Stimulated activated CD4-positive, alpha-beta T cell treated with anti-CD3 and anti-CD28 coated beads, Interleukin-12 subunit alpha, Interleukin-12 subunit beta, amount 100 ng/mL, for 4 hours (primary cell): ENCODE measurements around the gene DUSP22.

Source experiments
- DNase-seq: peaks from one replicate; pipeline ENCODE4 v3.0.0-alpha.2; 2020

DUSP22 gene

DNA sequence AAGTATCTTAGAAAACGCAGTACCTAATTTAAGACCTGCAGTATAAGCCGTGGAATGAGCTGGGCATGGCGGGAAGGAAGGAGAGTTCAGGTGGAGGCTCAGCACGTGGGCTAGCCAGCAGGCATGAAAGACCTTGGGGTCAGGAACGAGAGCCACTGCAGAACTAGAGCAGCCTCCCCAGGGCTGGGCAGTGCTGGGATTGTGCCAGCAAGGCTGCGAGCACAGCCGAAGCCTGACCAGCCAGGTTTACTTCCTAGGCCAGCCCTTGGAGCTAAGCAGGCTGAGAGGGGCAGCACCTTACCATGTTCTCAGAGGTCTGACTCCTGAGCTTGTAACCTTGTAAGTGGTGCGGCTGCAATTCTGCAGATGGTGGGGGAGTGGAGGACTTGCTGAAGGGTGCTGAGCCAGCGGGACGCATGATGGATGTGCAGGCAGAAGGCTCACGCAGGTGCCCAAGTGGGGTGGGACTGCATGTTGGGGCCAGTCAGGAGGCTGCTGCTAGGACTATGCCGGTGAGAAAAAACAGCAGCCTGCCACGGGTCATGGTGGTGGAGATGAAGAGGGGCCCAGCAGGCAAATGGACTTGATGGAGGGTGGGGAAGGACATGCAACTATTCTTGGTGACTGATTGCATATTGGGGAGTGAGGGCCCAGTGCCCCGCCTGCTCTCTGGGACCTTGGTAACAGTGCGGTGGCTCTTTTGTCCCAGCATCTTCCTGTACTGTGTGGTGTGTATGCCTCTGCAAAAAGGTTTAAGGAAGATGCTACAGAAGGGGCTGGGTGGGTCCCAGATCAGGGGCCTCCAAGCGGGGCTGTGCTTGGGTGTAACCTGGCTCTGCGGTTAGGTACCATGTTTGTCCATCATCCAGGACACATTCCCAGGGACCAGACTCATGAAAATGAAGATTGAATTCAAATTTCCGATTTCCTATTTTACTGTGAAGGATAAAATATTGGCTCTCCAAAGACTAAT, 61.6 kb downstream of the DUSP22 start:
- DNase-seq = no peak

DNA sequence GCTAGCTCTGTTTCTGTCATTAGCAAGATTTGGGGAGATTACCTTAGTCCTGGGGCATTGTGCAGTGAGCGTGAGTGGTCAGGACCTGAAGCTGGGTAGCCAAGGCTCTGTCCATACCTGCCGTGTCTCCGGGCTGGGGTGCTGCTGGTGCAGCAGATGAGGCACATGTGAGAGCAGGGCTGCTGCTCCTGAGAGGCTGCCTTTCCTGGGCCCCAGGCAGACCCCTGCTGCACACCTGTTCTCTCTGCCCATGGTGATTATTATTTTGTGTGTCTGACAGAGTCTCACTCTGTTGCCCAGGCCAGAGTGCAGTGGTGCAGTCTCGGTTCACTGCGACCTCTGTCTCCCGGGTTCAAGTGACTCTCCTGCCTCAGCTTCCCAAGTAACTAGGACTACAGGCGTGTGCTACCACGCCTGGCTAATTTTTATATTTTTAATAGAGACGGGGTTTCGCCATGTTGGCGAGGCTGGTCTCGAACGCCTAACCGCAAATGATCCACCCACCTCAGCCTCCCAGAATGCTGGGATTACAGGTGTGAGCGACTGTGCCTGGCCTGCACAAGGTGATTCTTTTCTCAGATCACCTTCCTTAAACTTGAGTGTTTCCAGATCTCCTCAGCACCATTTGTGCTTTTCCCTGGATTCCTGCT, 62.5 kb downstream of the DUSP22 start:
- DNase-seq = no peak

DNA sequence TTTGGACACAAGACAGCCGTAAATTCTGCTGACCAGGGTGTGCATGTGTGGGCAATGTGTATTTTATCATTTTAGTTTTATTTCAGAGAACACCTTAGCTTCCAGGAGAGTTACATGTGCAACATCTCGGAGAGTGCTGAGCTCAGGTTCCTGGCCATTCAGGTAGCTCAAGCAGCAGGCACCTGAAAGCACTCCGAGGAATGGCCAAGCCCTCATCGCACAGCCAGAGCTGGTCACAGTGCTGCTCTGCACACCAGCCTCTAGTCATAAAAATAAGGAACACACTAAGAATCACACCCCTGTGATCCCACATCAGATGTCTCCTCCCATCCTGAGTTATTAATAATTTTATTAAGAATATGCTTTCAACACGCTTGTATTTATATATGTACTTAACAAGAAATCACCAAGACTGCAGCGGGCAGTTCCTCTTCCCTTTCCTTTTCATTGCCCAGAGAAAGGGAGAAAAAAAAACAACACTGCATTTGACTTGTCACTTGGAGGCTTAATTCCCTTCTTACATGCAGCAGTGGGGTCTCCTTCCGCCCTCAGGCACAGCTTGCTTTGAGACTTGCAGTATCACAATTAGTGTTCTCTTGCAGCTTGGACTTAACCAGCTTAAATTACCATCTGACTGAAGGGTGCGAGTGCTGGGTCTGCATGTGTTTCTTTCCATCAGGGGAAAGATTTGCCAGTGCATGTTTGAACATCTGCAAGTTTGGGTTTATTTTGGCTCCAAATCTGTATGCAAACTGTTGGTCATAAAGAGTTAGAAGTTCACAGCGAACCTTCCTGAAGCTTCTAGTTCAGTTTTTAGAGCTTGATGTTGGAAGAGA, 63.3 kb downstream of the DUSP22 start:
- no peak for DNase-seq

DNA sequence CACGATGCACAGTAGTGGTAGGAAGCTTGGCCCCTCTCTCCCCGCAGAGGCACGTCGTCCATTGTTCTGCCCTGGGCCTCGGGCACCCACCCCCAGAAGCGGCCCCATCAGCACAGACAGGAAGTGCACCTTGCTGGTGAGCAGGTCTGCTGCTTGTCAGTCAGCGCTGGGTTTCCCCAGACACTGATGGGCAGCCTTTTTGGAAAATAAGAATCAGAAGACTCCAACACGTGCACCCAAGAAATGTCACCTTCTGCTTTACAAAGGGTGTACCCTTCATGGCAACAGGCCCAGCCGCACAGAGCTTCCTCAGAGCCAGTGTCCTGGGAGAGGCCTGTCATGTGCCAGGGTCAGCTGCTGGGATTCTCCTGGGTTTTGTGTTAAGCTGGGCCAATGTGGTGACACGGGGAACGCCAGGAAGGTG, 64.6 kb downstream of the DUSP22 start:
- no peak for DNase-seq

DNA sequence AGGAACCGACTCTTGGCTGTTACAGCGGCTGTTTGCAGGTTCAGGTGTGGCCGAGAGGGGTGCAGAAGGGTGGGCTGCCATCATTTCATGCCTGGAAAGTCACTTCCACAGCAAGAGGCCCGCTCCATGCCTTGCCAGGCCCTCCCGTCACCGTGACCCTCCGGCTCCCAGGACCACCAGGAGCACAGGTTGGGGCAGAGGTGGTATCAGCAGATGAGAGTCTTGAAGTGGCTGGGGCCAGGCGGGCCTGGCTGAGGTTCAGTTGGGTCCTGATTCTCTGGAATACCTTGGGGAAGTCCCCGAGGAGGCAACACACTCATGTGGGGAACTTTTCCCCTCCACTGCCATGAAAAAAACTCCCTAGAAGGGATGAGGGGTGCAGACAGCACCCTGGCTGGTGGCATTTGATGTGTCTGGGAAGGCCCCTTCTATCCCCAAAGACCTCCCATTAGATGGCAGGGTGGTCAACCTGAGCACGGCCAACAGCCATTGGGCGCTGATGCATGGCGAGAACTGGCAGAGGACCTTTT, 65.0 kb downstream of the DUSP22 start:
- DNase-seq = no peak

DNA sequence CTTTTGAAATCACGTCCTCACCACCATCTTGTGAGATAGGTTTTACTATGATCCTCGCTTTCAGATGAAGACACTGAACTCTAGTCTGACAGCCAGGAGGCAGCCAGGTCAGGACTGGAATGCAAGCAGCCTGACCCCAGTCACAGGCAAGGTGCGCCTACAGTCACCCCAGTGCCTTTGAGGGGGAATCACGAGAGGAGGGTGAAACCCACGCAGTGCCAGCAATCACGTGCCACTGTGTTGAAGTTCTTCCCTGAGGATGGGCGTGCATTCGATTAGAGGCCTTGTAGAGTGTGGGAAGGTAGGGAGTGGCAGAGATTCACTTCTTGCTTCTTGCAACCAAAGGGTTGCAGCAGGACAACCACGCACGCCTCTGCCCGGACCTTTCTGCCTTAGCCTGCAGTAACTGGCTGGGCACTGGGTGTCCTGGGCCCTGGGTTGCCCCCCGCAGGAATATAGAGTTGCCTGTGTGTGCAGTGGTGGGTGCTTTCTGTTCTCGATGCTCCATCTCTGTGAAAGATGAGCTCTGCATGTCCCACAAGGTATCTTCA, 65.6 kb downstream of the DUSP22 start:
- no peak for DNase-seq

DNA sequence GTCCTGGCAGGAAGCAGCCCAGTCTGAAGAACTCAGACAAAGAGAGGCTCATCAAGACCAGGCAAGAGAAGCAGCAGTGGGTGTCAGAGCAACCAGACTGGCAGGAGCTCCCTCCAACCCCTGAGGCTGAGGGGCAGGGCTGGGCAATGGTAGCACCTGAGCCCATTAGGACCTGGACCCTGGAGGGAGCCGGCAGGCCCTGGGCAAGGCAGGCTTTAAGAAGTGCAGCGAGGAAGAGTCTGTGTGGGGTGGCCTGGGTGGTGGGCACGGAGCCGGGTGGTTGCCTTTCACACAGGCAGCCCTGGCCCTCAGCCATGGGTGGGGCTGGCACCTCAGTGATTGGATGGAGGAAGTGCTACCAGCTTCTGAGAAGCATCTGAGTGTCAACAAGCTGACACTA, 66.1 kb downstream of the DUSP22 start:
- no peak for DNase-seq

DNA sequence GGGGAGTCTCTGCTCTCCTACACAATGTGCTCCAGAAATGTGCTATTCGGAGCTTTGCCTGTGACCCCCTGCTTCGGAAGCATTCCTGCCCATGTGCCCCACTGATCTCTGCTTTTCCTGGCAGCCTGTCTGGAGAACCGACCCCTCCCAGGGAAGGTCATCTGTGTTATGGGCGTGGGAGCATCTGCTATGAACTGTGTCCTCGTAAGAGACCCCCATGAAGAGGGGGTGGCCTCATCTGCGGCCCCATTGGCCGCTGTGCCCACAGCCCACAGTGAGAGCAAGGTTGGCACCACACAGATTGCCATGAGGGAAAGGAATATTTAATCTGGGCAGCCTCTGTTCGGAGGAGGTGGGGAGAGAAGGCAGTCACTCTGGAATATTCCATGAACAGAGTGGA, 66.6 kb downstream of the DUSP22 start:
- DNase-seq = no peak

DNA sequence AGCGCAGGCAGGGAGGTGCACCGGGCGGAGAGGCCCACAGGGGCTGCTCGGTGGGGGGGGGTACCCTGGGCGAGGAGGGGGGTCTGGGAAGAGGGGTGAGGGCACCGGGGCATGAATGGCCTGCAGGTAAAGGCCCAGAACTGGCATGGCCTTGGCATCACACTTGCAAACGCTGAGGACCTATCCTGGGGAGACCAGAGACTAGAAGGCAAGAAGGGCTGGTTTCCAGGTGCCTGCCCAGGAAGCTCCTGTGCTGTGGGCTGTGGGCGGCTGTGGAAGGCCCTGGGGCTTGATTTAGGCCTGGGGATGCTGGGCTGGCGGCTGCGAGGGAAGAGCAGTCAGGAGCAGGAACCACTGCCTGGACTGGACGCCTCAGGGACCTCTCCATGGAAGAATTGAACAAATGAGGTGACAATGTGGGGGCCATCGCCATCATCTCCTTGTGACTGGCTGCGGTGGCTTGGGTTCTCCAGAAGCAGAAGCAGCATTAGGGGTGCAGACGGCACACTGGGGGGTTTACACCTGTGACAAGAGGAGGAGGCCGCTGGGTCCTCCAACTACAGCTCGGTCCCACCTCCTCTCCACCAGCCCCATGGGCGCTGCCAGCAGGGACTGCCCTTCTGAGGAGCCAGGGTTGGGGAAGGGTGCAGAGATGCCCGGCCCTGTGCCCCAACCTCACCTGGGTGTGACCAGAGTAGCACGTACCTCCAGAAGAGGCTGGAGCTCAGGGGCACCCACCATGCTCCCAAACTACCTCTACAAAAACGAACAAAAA, 67.2 kb downstream of the DUSP22 start:
- no peak for DNase-seq

DNA sequence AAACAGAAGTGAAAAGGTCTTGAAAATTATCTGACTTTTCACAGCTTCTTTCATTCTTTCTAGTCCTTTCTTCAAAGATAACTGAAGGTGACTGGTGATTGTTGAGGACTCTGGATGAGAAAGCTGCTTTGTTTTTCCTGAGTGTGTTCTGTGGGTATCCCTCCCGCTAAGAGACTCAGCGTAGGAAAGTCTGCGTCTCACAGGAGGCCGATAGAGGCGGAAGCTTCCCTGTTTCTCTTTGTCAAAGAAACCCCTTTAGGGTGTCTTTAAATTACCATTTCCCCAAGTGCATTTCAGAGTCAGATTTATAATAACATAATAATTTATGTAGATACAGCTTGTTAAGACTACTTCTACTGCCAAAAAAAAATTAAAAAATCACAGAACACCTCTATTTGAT, 68.1 kb downstream of the DUSP22 start:
- DNase-seq = no peak

DNA sequence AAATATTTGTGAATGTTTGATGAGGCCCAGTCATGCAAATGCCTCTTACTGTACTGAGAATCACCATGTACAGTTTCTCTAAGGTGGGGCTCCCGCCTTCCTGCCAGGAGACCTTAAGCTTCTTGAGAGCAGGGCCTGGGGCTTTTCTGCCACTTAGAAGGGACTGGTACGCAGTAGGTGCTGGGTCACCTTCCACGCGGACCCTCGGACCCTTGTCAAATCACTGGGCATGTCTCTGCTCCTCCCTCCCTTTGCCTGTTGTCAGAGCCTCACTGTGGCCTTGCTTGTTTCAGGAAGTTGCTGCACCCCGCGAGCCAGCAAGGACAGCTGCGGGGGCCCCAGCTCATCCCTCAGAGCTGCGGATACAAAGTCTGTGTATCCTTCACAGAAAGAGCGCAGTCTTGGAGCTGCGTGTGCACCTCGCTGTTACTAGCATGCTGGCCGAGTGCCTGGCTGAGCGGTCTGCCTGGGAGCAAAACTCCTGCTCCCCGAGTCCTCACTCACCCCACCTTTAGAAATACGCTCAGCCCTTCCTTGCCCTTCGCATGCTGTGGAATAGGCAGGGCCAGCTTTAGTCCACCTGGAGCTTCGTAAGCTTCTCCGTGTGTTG, 68.6 kb downstream of the DUSP22 start:
- no peak for DNase-seq

DNA sequence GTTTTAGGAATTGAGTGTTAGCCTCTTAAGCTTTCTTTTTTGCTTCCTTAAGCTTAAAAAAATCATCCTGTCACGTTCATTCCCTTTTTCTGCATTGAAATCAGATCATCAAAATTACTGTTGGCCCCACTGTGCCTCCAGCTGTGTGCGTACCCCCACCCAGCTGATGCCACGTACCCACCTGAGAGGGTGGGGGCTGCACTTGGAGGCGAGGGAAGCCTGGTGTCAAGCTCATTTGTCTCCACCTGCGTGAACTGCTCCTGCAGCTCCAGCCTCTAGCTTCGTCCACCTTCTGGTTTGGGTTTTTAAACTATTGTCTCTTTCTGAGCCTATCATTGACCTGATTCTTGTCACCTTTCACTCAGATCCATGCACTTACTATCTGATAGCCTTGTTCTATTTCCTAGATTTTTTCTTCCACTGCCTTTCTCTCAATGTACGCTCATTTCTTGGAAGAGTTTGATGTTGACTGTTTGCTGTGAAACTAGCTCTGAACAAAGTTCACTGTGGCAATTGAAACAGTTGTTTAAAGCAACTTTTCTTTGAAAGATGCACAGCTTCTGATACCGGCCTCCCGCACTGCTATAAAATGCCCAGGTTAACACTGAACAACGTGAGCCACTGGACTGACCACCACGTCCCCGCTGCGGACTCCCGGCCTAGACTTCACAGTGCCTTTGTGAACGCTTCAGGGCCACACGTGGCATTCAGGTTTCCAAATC, 69.3 kb downstream of the DUSP22 start:
- no peak for DNase-seq

DNA sequence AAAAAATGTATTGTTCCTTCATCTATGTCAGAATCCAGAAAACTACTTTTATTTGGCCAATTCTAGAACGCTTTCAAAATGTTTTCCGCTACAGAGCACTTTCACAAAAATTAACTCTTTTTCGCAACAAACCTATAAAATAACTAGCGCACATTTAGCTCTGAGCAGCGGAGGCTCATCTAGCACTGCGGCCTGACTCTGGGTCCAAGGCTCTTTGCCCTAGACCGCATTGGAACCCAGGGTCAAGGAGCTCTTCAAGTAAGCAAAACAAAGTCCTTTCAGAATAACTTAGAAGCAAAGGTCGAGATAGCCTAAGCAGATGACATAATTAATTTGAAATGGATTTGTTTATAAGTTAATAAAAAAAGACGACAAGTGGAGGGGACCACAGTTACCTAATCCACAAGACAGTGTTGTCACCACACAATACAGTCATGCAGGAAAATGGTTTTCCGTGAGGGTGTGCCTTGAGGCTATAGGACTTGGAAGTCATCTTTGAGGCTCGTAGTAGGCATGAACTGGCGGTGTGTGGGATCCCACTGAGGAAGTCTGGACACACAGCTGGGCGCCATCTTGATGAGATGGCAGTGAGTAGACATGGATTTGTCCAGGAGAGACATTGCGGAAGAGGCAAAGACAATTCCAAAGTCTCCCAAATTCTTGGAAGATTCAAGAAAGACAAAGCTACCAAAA, 70.1 kb downstream of the DUSP22 start:
- no peak for DNase-seq

DNA sequence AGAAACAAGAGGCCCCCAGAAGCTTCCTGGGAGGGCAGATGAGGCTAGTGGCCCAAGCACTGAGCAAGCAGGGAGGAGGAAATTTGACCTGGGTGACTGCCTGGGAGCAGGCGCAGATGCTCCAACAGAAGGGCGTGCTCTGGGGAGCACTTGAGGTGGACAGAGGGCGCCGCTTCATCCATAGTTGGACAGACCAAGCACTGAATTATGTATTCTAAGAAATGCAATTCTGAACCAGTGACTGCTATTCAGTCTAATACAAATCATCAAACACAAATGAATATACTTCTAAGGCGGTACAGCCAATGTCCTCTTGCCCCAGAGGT, 70.6 kb downstream of the DUSP22 start:
- no peak for DNase-seq

DNA sequence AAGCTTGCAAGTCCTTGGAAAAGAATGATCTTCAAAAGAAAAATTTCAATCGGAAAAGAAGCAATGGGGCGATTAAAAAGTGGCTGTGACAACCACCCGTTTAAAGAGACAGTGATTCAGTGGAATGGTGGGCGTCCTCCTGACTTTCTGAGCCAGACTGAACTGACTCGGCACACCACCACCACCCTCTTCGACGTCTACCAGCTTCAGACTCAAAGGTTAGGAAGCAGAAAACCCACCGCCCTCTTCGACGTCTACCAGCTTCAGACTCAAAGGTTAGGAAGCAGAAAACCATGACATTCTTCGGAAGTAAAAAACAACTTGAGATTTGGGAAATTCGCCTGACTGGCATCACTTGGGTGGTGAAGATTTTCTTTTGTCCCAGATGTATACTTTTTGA, 71.0 kb downstream of the DUSP22 start:
- no peak for DNase-seq

DNA sequence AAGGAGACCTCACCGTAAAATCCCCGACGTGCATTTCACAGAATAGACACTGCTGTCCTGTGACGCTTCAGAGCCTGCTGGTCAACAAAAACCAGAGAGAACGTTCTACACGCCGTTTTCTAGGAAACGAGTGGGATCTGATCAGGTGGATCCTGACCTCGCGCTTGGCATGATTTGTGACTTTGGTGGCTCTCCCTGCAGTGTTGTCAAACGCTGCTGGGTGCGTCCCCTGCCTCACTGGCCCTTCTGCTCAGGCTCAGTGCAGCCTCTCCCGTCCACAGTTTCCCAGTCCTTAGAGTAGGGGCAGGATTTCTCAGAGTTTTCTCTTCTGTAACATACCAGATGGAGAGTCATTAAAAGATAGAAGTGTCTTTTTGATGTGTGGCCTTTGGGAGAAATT, 71.6 kb downstream of the DUSP22 start:
- DNase-seq = no peak

DNA sequence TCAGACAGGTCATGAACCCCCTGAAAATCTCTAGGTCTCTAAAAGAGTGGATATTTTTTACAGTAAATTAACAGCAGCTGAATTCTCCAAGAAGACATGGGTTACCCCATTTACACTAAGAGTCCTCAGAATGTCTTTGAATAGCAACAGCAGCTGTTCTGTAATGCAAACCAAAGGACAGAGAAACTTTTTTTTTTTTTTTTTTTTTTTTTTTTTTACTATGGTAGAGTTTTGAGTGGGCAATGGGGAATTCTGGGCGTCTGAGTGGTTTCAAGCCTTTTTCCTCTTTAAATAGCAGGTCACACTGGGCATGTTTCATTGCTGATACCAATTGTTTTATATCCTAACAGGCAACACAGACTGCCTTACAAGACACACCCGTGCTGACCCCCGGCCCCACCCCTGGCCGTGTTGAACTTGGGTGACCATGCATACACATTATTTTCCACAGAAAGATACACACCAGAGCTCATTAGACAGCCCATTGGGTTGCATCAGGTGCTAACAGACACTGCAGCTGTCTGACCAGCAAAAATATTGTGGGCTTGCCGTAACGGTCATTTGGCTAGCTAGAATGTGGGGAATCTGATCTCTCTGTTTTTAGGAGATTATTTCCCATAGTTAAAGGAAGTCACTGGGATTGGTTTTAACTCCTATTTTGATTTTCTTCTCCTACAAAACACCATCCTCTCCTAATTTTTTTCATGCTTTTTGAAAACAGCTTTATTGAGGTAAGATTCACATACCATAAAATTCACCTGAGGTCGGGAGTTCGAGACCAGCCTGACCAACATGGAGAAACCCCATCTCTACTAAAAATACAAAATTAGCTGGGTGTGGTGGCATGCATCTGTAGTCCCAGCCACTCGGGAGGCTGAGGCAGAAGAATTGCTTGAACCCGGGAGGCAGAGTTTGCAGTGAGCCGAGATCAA, 72.6 kb downstream of the DUSP22 start:
- DNase-seq = no peak

DNA sequence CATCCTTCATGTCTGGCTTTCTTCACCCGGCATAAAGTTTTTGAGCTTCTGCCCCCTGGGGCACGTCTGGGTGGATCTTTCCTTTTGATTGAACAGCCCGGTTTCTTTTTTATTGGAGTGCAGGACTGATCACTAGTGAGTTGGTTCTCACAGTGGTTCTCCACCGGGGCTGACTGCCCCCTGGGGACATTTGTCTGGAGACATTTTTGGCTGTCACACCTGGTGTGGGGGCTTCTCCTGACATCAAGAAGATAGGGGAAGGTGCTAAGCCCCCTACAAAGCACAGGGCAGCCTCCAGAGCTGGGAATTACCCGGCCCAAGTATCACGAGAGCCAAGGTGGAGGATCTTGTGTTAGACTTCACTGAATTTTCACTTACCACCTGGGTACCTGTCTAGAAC, 73.5 kb downstream of the DUSP22 start:
- DNase-seq = no peak
